SHP77 (cell line): ENCODE data around the gene SAAL1.
A peak's percentile ranks its signal among the peaks of the same experiment; 100 is the strongest.
"Not testable (repeated sequence)": the region's sequence is repeated elsewhere in the genome, so short reads cannot be mapped to it uniquely, and the experiment has no call there.

Experiments
- DNase-seq, 2 experiments: peaks; one replicate each; lab custom pipeline; 2025; lab: John Stamatoyannopoulos, UW

SAAL1 gene, protein sequence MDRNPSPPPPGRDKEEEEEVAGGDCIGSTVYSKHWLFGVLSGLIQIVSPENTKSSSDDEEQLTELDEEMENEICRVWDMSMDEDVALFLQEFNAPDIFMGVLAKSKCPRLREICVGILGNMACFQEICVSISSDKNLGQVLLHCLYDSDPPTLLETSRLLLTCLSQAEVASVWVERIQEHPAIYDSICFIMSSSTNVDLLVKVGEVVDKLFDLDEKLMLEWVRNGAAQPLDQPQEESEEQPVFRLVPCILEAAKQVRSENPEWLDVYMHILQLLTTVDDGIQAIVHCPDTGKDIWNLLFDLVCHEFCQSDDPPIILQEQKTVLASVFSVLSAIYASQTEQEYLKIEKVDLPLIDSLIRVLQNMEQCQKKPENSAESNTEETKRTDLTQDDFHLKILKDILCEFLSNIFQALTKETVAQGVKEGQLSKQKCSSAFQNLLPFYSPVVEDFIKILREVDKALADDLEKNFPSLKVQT

DNA sequence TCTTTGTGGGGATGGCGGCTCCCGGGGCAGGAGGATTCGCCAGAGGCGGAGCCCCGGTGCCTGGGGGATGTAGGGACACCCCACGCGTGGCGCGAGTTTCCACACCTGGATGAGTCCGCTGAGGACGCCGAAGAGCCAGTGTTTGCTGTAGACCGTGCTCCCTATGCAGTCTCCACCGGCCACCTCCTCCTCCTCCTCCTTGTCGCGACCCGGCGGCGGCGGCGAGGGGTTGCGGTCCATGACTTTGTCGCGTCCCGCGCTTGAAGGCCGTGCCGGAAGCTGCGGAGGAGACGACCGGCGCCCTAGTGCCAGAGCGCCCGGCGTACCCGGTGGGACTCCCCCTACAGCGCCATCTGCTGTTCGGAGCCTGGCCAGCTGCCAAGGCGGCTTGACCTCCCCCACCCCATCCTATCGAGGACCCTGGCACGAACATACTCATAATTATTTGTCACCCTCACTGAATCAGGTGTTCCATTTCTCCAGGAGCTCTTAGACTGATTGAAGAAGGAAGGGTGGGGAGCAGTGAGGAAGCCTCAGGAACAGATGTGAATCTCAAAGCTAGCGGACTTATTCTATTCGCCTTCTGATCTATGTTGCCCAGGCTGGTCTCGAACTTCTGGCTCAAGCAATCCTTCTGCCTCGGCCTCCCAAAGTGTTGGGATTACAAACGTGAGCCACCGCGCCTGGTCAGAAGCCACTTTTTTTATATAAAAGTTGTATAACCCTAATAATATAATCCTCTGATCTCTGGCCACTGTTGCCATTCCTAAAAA, at the start of gene SAAL1:
Gene SAAL1 (minus strand): TSS at position 281 of the 773 bp plus-strand sequence. CDS start 41 bp downstream, at position 240.
- DNase-seq = peak; percentile 40 to 63

DNA sequence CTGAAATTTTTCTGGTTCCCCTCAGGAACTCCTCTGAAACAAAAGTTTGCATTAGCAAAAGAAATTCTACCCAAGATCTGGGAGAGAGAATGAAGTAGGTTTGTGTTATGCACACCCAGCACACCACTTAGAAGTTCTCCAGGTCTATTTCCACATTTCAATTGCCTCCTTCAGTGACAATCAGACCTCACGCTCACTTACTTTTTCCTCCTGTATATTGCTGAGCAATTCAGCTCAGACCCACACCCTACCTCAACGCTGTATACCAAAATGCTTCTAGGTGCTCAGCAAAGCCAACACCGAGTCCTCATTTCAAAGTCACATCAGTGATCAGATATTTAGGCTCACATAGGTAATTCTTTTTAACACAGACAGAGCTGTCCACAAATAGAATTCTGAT, 45.7 kb upstream of the SAAL1 start:
- DNase-seq = no peak

DNA sequence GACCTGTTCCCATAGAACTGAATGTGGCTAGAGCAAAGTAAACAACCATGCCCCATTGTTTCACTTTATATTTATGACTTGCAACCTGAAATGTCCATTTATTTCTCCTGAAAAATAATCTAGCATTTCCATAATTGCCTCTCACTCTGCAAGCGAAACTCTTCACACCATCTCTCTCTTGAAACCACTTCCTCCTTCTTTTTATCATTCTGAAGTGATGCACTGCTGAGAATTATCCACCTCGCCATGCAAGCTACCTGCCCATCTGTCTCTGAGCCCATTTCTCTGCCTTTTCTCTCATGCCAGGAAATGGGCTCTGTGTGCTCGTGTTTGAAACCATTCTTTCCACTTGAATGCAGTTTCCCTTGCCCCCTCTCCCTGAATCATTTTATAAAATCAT, 40.0 kb upstream of the SAAL1 start:
- DNase-seq = no peak

DNA sequence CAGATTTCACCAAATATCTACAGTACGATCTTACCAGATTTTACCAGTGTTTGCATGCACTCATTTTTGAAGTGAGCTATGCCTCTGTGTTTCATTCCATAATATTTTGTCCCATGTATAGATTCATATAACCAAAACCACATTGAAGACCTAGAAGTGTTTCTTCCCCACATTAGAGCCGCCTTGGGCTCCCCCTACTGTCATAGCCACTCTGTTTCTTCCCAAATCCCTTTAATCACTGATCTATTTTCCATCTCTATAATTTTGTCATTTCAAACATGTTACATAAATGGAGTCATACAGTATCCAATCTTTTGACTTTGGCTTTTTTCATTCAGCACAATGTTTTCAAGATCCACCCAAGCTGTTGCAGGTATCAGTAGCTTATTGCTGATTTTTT, 39.1 kb upstream of the SAAL1 start:
- DNase-seq = no peak

DNA sequence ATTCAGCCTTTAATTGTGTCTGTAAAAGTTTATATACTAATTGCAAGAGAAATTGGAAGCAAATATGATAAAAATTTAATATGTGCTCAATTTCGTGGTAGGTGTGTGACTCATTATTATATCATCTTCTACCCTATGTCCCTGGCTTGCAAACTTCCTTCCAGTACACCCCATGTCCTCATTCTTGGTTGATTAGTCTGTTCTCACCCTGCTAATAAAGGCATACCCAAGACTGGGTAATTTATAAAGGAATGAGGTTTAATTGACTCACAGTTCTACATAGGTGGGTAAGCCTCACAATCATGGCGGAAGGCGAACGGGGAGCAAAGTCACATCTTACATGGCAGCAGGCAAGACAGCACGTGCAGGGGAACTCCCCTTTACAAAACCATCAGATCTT, 38.4 kb upstream of the SAAL1 start:
- DNase-seq = no peak

DNA sequence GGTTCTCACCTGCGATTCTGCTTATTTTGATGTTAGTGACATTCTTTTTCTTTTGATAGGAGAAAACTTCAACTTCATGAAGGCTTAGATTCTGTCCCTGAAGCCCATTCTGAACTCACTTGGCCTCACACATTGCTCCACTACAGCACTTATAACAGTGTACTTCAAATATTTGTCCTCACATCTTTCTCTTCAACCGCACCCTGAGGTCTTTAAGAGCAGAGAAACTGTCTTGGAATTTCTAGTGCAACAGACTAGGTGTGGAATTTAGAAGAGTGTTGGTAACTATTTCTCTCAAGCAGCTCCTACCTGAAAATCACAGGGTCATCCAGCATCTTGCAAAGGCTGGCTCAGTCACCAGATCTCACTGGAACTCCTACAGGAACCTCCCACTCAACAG, 34.3 kb upstream of the SAAL1 start:
- no peak for DNase-seq

DNA sequence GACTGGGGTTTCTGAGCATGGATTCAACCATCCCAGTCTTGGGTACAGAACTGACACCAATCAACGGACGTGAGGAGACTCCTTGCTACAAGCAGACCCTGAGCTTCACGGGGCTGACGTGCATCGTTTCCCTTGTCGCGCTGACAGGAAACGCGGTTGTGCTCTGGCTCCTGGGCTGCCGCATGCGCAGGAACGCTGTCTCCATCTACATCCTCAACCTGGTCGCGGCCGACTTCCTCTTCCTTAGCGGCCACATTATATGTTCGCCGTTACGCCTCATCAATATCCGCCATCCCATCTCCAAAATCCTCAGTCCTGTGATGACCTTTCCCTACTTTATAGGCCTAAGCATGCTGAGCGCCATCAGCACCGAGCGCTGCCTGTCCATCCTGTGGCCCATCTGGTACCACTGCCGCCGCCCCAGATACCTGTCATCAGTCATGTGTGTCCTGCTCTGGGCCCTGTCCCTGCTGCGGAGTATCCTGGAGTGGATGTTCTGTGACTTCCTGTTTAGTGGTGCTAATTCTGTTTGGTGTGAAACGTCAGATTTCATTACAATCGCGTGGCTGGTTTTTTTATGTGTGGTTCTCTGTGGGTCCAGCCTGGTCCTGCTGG, 31.4 kb upstream of the SAAL1 start:
- no peak for DNase-seq

DNA sequence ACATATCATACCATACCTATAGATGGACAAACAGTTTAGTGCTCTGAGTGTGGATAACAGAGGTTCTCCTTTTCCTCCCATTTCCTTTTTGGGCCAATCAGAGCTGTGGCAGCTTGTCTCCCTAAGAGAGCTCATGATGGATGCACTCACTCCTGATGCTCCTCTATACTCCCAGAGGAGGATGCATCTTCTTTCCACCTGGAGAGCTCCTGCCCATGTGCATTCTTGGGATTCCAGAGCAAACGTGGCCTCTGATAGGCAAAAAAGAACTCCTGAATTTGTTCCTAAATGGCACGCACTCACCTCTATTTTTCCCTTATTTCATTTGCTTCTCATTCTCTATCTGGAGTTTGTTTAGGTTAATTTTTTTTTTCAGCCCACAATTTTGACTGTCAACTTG, 29.4 kb upstream of the SAAL1 start:
- DNase-seq = no peak

DNA sequence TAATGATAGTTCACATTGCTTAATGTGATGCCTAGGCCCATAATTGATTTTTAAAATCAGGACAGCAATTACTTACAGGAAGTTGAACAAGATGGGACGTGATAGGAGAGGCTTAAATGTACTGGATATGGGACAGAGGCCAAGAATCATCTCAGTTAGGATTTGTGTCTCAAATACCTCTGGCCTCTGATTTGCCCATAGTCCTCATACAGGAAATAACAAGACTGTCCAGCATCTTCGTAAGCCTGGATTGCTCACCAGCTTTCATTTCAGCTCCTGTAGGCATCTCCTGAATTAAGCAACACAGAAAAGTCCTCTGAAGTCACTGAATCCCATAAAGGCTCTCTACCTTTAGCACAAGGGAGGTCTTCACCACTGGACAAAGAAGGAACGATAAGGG, 26.5 kb upstream of the SAAL1 start, which contains the start of gene MRGPRX3:
Gene MRGPRX3 (plus strand): TSS at position 231 of the 400 bp plus-strand sequence. CDS start 4,632 bp downstream, outside the sequence.
- DNase-seq = no peak

DNA sequence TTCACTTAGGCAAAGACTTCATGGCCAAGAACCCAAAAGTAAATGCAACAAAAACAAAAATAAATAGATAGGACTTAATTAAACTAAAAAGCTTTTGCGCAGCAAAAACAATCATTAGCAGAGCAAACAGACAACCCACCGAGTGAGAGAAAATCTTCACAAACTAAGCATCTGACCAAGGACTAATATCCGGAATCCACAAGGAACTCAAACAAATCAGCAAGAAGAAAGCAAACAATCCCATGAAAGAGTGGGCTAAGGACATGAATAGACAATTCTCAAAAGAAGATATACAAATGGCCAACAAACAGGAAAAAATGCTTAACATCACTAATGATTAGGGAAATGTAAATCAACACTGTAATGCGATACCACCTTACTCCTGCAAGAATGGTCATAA, 25.2 kb upstream of the SAAL1 start:
- not testable (repeated sequence) for DNase-seq

DNA sequence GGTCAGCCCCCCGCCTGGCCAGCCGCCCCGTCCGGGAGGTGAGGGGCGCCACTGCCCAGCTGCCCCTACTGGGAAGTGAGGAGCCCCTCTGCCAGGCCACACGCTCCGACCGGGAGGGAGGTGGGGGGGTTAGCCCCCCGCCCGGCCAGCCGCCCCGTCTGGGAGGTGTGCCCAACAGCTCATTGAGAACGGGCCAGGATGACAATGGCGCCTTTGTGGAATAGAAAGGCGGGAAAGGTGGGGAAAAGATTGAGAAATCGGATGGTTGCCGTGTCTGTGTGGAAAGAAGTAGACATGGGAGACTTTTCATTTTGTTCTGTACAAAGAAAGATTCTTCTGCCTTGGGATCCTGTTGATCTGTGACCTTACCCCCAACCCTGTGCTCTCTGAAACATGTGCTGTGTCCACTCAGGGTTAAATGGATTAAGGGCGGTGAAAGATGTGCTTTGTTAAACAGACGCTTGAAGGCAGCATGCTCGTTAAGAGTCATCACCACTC, 15.5 kb upstream of the SAAL1 start:
- DNase-seq = not testable (repeated sequence)

DNA sequence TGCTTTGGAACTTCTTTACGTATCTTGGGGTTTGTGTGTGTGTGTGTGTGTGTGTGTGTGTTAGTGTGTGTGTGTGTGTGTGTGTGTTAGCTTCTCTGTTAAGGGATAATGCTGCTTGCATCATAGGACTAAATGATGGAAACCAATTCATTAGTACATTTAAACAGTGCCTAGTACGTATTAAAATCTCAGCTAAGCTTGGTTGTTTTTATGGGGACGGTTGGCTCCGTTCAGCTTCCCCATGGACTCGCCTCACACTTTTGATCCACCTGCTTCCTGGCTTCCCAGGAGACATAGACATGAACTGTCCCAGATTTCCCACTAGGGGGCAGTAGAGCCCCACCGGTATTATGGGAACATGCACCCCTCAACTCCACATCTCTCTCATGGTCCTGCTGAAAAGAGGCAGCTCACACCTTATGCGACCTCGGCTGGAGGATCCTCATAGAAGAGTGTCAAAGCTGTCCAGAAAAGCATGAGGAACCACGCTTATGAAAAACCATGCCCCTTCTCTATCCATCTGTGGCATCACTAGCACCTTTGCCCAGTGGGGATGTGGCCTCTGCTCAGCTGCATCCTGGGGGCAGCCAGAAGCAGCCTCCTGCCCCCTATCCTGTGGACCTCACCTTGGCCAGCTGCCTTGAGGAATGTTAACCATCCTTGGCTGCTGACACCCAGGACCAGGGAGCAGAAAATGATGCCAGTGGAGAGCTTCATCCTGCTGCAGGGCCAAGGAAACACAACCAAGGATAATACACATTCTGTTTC, 9.7 kb upstream of the SAAL1 start:
- peak; percentile 46 to 52 for DNase-seq

DNA sequence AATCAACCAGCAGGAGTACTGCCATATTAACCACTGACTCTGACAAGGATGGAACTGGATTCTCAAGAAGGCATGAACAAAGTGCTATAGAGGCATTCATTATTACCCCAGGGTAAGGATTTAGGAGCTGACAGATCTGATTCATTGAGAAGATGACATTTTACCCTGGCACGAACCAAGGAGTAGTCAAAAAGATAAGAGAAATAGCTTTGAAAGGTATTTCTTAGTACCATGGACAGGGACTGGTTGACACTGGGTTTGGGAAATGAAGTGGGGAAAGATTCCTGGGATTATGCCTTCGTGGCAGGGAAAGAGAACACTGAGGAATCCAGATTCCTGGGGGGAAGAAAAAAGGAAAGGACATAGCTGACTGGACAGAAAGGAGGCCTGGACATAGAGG, 5.1 kb upstream of the SAAL1 start:
- no peak for DNase-seq

DNA sequence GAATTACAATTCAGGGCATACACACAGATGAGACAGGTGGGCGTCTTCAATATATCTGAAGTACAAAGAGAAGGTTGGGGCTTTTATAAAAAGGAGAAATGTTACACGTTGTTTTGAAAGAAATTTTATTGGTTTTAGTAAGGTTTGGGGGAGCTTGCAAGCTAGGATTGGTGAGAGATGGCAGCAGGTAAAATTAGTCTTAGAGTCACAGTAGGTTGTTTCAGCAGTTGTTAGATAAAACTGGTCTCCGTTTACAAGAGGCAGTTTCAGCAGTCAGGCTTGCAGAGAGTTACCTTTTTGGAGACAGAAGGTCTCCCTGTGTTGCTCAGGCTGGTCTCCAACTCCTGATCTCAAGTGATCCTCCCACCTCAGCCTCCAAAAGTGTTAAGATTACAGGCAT, 2.4 kb upstream of the SAAL1 start:
- DNase-seq = no peak

DNA sequence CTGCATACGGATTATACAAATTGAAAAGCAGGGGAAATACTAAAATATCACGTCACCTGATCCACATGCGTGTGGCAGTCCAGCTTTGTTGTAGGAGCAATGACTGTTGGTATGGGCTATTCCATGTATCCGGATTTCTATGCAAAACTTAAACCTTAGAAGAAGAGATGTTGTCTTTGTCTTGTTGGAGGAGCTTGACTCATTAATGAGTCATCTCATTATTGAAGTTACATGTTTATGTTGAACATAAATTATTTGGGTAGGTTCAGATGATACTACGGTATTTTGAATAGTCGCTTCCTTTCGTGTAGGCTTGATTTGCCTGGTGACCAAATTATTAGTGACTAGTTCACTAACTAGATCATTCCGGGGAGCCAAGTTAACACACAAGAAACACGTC, 806 bp upstream of the SAAL1 start:
- DNase-seq = no peak

DNA sequence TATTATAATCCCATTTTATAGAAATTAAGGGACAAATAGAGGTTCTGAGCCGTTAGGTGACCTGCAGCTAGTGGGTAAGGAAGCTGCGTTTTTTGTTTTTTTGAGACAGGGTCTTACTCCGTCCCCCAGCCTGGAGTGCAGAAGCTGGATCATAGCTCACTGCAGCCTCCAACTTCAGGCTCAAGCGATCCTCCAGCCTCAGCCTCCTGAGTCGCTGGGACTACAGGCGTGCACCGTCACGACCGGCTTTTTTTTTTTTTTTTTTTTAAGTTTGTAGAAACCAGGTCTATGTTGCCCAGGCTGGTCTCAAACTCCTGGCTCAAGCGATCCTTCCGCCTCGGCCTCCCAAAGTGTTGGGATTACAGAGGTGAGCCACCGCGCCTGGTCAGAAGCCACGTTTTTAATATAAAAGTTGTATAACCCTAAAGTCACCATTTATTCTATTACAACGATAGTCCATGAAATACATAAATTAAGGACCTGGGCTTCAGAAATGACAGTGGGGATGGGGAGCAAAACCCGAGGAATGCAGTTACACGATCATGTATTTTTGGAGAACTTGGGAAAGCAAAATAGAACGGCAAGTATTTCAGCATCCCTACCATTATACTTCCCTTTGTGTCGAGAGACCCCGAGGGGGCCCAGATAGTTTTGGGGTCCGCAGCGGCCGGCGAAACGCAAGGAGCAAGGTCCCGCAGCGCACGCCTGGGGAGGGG, 638 bp downstream of the SAAL1 start:
- no peak for DNase-seq

DNA sequence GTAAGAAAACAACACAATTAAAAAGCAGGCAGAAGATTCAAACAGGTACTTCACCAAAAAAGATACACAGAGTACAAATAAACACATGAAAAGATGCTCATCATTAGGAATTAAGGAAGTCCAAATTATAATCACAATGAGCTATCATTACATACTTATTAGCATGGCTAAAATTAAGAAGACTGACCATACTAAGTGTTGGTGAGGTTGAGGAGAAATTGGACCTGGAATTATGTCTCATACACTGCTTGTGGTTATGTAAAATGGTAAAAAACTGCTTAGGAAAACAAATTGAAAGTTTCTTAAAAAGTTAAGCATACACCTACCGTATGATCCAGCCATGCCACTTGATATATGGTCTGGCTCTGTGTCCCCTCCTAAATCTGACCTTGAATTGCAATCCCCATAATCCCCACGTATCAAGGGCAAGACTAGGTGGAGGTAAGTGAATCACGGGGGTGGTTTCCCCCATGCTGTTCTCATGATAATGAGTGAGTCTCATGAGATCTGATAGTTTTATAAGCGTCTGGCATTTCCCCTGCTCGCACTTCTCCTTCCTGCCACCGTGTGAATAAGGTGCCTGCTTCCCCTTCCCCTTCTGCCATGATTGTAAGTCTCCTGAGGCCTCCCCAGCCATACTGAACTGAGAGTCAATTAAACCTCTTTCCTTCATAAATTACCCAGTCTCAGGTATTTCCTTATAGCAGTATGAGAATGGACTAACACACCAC, 4.8 kb downstream of the SAAL1 start:
- no peak for DNase-seq

DNA sequence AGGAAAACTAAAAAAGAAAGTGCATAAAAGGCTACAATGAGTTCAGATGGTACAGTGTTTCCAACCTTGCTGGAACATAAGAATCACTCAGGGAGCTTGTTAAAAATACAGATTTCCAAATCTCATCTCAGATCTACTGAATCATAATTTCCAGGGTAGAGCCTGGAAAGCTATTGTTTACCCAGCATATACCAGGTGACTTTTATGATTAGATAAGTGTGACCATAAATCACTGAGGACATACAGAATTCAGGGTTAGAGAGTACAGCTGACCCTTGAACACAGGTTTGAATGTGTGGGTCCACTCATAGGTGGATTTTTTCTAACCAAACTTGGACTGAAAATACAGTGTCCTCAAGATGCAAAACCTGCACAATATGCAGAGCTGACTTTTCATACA, 11.9 kb downstream of the SAAL1 start:
- DNase-seq = no peak

DNA sequence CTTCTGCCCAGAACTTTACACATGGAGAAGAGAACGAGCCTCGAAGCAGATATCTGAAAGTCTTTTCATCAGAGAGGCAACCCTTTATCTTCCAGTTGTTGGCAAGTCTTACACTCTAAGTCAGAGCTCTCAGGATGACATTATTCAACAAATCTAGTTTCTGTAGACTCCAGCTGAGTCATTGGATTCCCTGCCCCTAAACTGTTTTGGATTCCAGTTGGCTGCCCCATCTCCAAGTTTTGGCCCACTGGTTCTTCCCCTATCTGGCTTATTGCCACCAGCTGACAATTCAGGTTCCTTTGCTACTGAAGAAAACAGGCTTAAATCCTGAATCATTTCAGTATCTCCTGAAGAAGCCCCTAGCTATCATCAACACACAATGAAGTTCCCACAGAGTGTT, 14.2 kb downstream of the SAAL1 start:
- no peak for DNase-seq

DNA sequence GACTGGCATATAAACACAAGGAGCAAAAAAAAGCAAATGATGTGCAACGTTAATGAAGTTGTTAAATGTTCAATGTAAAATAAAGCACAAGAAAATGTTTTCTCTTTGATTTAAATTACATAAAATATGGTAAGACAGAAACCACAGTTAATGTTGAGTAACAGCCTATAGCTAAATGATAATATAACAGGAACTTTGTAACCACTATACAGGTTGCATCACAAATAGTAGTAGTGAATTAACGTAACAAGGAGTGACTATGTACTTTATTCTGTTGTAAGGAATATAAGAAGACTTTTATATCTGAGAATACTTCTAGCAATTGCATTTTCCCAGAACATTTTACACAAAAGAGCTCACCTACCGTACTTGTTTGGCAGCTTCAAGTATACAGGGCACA, 16.9 kb downstream of the SAAL1 start:
- no peak for DNase-seq
